Fibroblast of skin of left quadriceps (primary cell): Measurements from ENCODE around the gene ACYP2.
"Not testable (repeated sequence)": the region's sequence is repeated elsewhere in the genome, so short reads cannot be mapped to it uniquely, and the experiment has no call there.

Experiments used
- DNase-seq, 2 experiments: peaks; one replicate each; pipeline ENCODE4 v3.0.0-alpha.2; 2013; ENCODE audit warnings: low read depth in 2 of 2

The ACYP2 gene

DNA sequence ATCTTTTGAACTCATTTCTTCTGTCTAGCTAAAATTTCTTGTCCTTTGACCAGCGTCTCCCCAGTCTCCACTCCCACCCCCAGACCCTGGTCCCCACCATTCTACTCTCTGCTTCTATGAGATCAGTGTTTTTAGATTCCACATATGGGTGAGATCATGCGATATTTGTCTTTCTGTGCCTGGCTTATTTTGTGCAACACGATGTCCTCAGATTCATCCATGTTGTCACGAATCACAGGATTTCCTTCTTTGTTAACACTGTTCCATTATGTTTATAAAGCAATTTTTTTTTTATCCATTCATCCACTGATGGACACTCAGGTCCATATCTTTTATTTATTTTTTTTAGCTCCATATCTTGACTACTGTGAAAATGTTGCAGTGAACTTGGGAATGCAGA lies 16.0 kb upstream of the ACYP2 start:
- DNase-seq = no peak

- DNase-seq = no peak
Measured at GRCh38 chr2:54099829-54100585, 15.4 kb upstream of the ACYP2 start.

DNA sequence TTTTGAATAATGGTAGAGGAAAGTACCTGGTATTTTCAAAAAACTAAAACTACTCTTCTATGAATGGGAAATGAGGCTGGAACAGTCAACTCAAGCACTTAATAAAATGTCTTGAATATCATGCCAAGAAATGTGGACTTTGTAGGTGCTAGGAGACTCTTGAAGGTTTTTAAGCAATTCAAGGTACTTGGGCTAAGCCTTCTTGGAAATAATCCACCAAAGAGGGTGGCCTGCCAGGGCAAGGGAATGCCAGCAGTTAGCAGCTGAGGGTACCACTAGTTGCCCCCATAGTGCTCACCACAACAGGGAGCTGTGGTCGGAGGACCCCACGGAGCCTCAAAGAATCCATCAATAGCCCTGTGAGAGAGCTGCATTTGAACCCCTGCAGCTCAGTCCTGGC lies 14.6 kb upstream of the ACYP2 start:
- DNase-seq = no peak

GRCh38 chr2:54103454-54104314 lies 11.7 kb upstream of the ACYP2 start:
- peak in 1 of 2 experiments; percentile 13 for DNase-seq

DNA sequence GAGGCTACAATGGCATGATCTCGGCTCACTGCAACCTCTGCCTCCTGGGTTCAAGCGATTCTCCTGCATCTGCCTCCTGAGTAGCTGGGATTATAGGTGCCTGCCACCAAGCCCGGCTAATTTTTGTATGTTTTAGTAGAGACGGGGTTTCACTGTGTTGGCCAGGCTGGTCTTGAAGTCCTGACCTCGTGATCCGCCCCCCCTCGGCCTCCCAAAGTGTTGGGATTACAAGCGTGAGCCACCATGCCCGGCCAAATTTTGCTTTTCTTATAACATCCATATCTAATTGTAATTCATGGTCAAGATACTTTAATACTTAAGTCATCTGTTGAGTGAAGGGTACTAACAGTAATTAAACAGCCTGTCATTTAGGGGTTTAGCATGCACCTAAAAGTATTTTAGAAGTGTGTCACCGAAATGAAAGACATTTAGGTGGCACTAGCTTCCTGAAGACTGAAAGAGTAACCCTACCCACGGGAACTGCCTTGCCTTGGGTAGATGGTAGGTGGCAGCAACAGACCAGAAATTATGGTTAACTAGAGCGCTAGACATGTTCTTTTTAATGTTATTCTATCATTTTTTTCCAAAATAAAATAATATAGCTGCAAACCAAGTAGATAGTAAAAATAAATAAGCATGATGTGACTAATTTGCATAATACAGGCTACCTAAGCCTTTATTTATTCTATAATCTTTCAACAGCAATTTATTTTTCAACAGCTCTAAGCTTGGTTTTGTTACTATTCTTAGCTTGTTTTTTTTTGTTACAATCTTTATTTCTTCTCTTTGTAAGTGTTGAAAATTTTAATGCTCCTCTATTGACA lies 8.6 kb upstream of the ACYP2 start:
- peak in 1 of 2 experiments; percentile 21 for DNase-seq

- DNase-seq = no peak
Measured at GRCh38 chr2:54107455-54107764, 8.0 kb upstream of the ACYP2 start.

GRCh38 chr2:54107903-54108615 lies 7.4 kb upstream of the ACYP2 start:
- no peak for DNase-seq

GRCh38 chr2:54109848-54110247 lies 5.6 kb upstream of the ACYP2 start:
- DNase-seq = no peak

DNA sequence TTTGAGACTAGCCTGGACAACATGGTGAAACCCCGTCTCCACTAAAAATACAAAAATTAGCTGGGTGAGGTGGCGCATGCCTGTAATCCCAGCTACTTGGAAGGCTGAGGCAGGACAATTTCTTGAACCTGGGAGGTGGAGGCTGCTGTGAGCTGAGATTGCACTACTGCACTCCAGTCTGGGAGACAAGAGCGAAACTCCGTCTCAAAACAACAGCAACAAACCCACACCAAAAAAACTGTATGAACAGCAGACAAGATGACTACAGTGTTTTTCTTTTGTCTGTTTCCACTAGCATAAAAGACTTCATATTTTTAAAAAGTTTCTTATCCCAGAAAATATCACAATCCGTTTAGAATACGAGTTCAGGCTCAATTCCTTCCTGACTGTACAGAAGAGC lies 936 bp upstream of the ACYP2 start:
- DNase-seq = not testable (repeated sequence)

- no peak for DNase-seq
Measured at GRCh38 chr2:54114936-54115283, 505 bp upstream of the ACYP2 start.

DNA sequence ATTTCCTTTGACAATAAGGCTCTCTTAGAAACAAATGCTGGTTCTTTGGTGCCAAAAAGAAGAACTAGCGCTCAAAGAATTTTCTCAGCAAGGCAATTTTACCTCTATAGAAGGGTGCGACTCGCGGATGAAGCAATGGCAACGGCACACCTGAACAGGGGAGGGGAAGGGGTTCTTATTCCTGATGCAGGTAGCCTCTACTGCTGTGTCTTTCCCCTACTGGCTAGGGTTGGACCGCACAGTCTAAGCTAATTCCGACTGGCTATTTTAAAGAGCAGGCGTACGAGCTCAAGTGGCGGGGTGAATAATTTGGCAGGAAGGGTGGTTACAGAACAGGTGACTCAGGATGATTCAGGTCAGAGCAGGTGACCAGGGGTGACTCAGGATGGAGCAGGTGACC lies 1.2 kb downstream of the ACYP2 start:
- DNase-seq = not testable (repeated sequence)

GRCh38 chr2:54120950-54121349 lies 5.5 kb downstream of the ACYP2 start:
- DNase-seq = no peak

GRCh38 chr2:54122171-54122935 lies 6.9 kb downstream of the ACYP2 start:
- no peak for DNase-seq

GRCh38 chr2:54122939-54123338 lies 7.5 kb downstream of the ACYP2 start:
- peak in 1 of 2 experiments; percentile 8 for DNase-seq

DNA sequence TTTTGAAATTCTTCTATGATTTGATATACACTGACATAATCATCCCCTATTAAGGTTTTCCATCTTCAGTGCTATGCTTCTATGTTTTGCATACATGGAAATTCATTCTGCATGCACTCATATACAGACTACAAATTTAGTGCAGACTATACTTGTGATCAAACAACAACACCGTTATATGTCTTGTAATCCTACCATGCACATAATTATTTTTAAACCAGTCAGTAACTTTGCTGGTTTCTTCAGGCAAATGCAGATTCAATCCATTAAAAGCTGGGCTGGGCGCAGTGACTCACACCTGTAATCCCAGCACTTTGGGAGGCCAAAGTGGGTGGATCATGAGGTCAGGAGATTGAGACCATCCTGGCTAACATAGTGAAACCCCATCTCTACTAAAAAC lies 11.8 kb downstream of the ACYP2 start:
- DNase-seq = not testable (repeated sequence)

DNA sequence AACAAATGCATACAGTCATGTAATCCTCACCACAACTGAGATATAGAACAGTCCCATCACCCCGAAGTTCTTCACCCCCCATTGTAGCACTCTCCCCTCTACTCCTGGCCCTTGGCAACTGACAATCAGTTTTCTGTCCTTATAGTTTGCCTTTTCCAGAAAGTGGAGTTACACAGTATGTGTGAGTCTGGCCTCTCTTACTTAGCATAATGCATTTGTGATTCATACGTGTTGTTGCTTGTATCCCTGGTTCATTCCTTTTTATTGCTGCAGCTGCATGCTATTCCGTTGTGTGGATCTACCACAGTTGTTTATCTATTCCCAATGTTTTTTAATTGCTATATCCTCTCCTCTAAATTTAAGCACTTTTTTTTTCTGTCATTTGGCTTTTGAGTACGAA lies 17.6 kb downstream of the ACYP2 start:
- no peak for DNase-seq

DNA sequence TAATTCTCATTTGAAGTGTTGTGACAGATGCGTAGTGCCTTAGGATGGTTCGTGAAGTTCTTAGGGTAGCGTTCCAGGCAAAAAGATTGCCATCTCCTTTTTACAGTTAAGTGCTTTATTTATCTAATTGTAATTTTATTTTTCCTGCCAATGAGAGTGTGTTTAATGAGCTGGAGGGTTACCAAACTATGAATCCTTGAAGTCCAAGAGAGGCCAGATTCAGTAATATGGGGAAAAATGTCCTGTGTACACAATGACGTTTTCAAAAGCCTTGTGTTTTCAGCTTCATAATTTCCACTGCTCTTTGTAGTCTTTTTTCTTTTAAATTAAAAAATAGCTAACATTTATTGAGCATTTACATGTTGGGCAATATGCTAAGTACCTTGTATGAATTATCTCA lies 23.8 kb downstream of the ACYP2 start:
- DNase-seq = no peak

- no peak for DNase-seq
Measured at GRCh38 chr2:54143780-54144179, 28.4 kb downstream of the ACYP2 start.

- DNase-seq = no peak
Measured at GRCh38 chr2:54148391-54148790, 33.0 kb downstream of the ACYP2 start.

GRCh38 chr2:54149638-54150441 lies 34.4 kb downstream of the ACYP2 start:
- peak; percentile 52 to 58 for DNase-seq
